Stomach (tissue), 4 donors: ENCODE measurements around the gene CNTD1.

Source experiments
- EP300 ChIP-seq: sonication (generic); formaldehyde crosslinking; IDR thresholded peaks from one replicate; pipeline ENCODE4 v1.6.1; 2017; ENCODE audit warnings: antibody characterized with exemption
- TF ChIP-seq, protein P1 (sequence below), 7 experiments: fragments of 450-650 bp in 4 of 7; fragments of 200-600 bp in 3 of 7; sonication (generic) in 3 of 7; IDR thresholded peaks; one replicate each; pipeline ENCODE4 v1.5.1; 2016 to 2019; ENCODE audit warnings: antibody characterized with exemption in 7 of 7, control low read depth in 2 of 7, mild to moderate bottlenecking in 1 of 7

DNA sequence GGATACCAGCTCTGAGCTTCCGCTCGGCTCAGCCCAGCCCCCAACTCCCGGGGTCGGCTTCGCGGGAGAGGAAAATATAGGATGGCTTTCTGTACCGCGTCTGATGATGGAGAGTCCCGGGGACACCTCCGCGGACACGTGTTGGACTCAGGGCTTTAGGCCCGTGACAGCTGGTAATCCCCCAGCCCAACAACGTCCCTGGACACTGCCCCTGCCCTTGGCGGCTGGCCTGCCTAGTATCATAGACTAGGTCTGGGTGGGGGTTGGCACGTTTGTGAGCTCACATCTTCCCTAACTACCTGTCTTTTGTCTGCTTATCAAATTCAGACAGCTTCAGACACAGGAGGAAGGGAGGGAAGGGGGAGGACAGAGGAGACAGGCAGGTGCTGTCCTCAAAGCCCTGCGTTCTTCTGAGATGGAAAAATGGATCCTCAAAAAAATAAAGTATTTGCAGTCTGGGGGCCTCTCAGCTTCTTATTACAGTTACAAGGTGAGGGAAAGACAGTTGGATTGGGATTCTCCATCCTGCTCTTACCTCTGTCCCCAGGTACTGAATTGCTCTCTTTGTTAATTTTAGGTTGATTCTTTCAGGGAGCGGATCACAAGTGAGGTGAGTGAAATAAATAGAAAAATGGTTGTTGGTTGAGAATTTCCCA lies 35.2 kb downstream of the CNTD1 start:
- TF ChIP-seq EP300: no peak
- TF ChIP-seq, protein P1, sequence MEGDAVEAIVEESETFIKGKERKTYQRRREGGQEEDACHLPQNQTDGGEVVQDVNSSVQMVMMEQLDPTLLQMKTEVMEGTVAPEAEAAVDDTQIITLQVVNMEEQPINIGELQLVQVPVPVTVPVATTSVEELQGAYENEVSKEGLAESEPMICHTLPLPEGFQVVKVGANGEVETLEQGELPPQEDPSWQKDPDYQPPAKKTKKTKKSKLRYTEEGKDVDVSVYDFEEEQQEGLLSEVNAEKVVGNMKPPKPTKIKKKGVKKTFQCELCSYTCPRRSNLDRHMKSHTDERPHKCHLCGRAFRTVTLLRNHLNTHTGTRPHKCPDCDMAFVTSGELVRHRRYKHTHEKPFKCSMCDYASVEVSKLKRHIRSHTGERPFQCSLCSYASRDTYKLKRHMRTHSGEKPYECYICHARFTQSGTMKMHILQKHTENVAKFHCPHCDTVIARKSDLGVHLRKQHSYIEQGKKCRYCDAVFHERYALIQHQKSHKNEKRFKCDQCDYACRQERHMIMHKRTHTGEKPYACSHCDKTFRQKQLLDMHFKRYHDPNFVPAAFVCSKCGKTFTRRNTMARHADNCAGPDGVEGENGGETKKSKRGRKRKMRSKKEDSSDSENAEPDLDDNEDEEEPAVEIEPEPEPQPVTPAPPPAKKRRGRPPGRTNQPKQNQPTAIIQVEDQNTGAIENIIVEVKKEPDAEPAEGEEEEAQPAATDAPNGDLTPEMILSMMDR (IDR thresholded peaks at IDR 0.05): no peak
